ENCODE data around the gene ANKRD37.

The ANKRD37 gene

GRCh38 chr4:185399466-185399865 lies 2.8 kb downstream of the ANKRD37 start:
- peak overlapping the region in 2 of 3 experiments; percentile 5 to 8 for H3K4me3 Mint-ChIP-seq
- peaks cover 25% of the 10 kb centered on the region for H3K4me1 Mint-ChIP-seq
- H3K9me3 Mint-ChIP-seq = no peaks in the 10 kb centered on the region
- H3K27ac Mint-ChIP-seq = peak overlapping the region in 1 of 3 experiments; percentile 9
- TF ChIP-seq CTCF (IDR thresholded peaks at IDR 0.05; ENCODE audit: unreplicated experiment in 3 of 3) = no peak
- peaks cover 43% of the 10 kb centered on the region for H3K36me3 Mint-ChIP-seq (ENCODE audit: low read depth)
- H3K27me3 Mint-ChIP-seq (ENCODE audit: low read depth) = no peaks in the 10 kb centered on the region

- Mint-ChIP-seq H3K4me1 (peaks cover 5% of the 10 kb centered on the region), H3K27me3 (ENCODE audit: low read depth) (no peaks in the 10 kb centered on the region), H3K27ac (no peak overlapping the region), H3K4me3 (no peak overlapping the region), H3K36me3 (ENCODE audit: low read depth) (peaks cover 71% of the 10 kb centered on the region), H3K9me3 (no peaks in the 10 kb centered on the region)
- no peak for TF ChIP-seq CTCF (IDR thresholded peaks at IDR 0.05; ENCODE audit: unreplicated experiment in 3 of 3)
These were observed 7.4 kb downstream of the ANKRD37 start for GRCh38 chr4:185404031-185404430.

GRCh38 chr4:185405296-185405999 lies 8.8 kb downstream of the ANKRD37 start:
- Mint-ChIP-seq H3K9me3 (peaks cover 3% of the 10 kb centered on the region), H3K36me3 (ENCODE audit: low read depth) (peaks cover 65% of the 10 kb centered on the region), H3K4me3 (no peak overlapping the region), H3K27me3 (ENCODE audit: low read depth) (no peaks in the 10 kb centered on the region), H3K4me1 (no peaks in the 10 kb centered on the region), H3K27ac (peak overlapping the region in 2 of 3 experiments; percentile 64 to 90)
- TF ChIP-seq CTCF (IDR thresholded peaks at IDR 0.05; ENCODE audit: unreplicated experiment in 3 of 3) = no peak

GRCh38 chr4:185408432-185408831 lies 11.8 kb downstream of the ANKRD37 start:
- no peaks in the 10 kb centered on the region for H3K27me3 Mint-ChIP-seq (ENCODE audit: low read depth)
- no peak overlapping the region for H3K27ac Mint-ChIP-seq
- peaks cover 3% of the 10 kb centered on the region for H3K9me3 Mint-ChIP-seq
- no peak overlapping the region for H3K4me3 Mint-ChIP-seq
- TF ChIP-seq CTCF (IDR thresholded peaks at IDR 0.05; ENCODE audit: unreplicated experiment in 3 of 3) = no peak
- peaks cover 60% of the 10 kb centered on the region for H3K36me3 Mint-ChIP-seq (ENCODE audit: low read depth)
- H3K4me1 Mint-ChIP-seq = no peaks in the 10 kb centered on the region

GRCh38 chr4:185411849-185412248 lies 15.2 kb downstream of the ANKRD37 start:
- peaks cover 3% of the 10 kb centered on the region for H3K9me3 Mint-ChIP-seq
- no peak overlapping the region for H3K27ac Mint-ChIP-seq
- H3K4me1 Mint-ChIP-seq = no peaks in the 10 kb centered on the region
- peaks cover 58% of the 10 kb centered on the region for H3K36me3 Mint-ChIP-seq (ENCODE audit: low read depth)
- no peak overlapping the region for H3K4me3 Mint-ChIP-seq
- no peaks in the 10 kb centered on the region for H3K27me3 Mint-ChIP-seq (ENCODE audit: low read depth)
- TF ChIP-seq CTCF (IDR thresholded peaks at IDR 0.05; ENCODE audit: unreplicated experiment in 3 of 3) = no peak

- H3K27me3 Mint-ChIP-seq (ENCODE audit: low read depth) = no peaks in the 10 kb centered on the region
- H3K36me3 Mint-ChIP-seq (ENCODE audit: low read depth) = peaks cover 62% of the 10 kb centered on the region
- H3K4me3 Mint-ChIP-seq = no peak overlapping the region
- TF ChIP-seq CTCF (IDR thresholded peaks at IDR 0.05; ENCODE audit: unreplicated experiment in 3 of 3) = no peak
- H3K27ac Mint-ChIP-seq = peak overlapping the region in 1 of 3 experiments; percentile 41
- peaks cover 3% of the 10 kb centered on the region for H3K9me3 Mint-ChIP-seq
- H3K4me1 Mint-ChIP-seq = no peaks in the 10 kb centered on the region
These were observed 15.8 kb downstream of the ANKRD37 start for GRCh38 chr4:185412412-185412811.

All from nephron (organoid).